Smooth muscle cell (in vitro differentiated cells): ENCODE measurements around the gene AFF2. TPM values are rescaled to one million over a fixed set of nuclear protein-coding genes. Genes with fewer than 3 reads are reported as not detected.
A peak's percentile ranks its signal among the peaks of the same experiment; 100 is the strongest.

Experiments
- DNase-seq: peaks from one replicate; lab custom pipeline; 2025; ENCODE audit not compliant: unreplicated experiment; lab: John Stamatoyannopoulos, UW
- H2AFZ ChIP-seq: fragments of 200-600 bp; sonication (generic); 2 replicates; pipeline ENCODE4 v1.6.0; 2016; ENCODE audit warnings: antibody characterized with exemption, low read depth, mild to moderate bottlenecking
- H3F3A ChIP-seq: fragments of 200-600 bp; sonication (generic); 2 replicates; pipeline ENCODE4 v1.6.0; 2017; ENCODE audit warnings: antibody characterized with exemption, low read depth
- H3K27ac ChIP-seq: fragments of 200-600 bp; sonication (generic); 2 replicates; pipeline ENCODE4 v1.5.1; 2016; ENCODE audit warnings: low read depth, mild to moderate bottlenecking
- H3K27me3 ChIP-seq: fragments of 200-600 bp; sonication (generic); 2 replicates; pipeline ENCODE4 v1.6.1; 2016; ENCODE audit warnings: low read depth, mild to moderate bottlenecking
- H3K36me3 ChIP-seq: fragments of 200-600 bp; sonication (generic); 2 replicates; pipeline ENCODE4 v1.5.1; 2016; ENCODE audit warnings: low read depth
- H3K4me1 ChIP-seq: fragments of 200-600 bp; sonication (generic); 2 replicates; pipeline ENCODE4 v1.5.1; 2016; ENCODE audit warnings: low read depth
- H3K4me2 ChIP-seq: fragments of 200-600 bp; sonication (generic); 2 replicates; pipeline ENCODE4 v1.6.0; 2016; ENCODE audit warnings: mild to moderate bottlenecking
- H3K4me3 ChIP-seq: fragments of 200-600 bp; sonication (generic); 2 replicates; pipeline ENCODE4 v1.5.1; 2016; ENCODE audit warnings: mild to moderate bottlenecking
- H3K79me2 ChIP-seq: fragments of 200-600 bp; sonication (generic); 2 replicates; pipeline ENCODE4 v1.6.0; 2016; ENCODE audit warnings: low read depth, mild to moderate bottlenecking
- H3K9ac ChIP-seq: fragments of 200-600 bp; sonication (generic); 2 replicates; pipeline ENCODE4 v1.6.0; 2016; ENCODE audit warnings: low read depth
- H3K9me3 ChIP-seq: fragments of 200-600 bp; sonication (generic); replicated peaks from 2 replicates; pipeline ENCODE4 v1.5.1; 2016; ENCODE audit warnings: low read depth
- H4K20me1 ChIP-seq: fragments of 200-600 bp; sonication (generic); 2 replicates; pipeline ENCODE4 v1.6.0; 2016; ENCODE audit warnings: low read depth
- WGBS: methylation state at CpG from one replicate; pipeline ENCODE4 v1.1.7; 2016; ENCODE audit warnings: low lambda C conversion rate; 5-methylcytosine and 5-hydroxymethylcytosine counted together
- polyA plus RNA-seq: library from polyadenylated mRNA; unstranded; fragments of >200 nt; fragmentation: Nextera tagmentation; extraction: Ambion mirVana; gene quantifications from 2 replicates; pipeline ENCODE4 v1.2.1, GENCODE V29; 2016
- total RNA-seq: library from RNA; depleted of rRNA; stranded (reverse); fragments of >200 nt; gene quantifications from 2 replicates; pipeline ENCODE4 v1.2.3, GENCODE V29; 2014
- TF ChIP-seq, protein P1 (sequence below): fragments of 200-600 bp; sonication (generic); IDR thresholded peaks from 2 replicates; pipeline ENCODE4 v1.5.1; 2017; ENCODE audit warnings: borderline replicate concordance, mild to moderate bottlenecking, antibody characterized with exemption; ENCODE audit not compliant: insufficient read depth, poor library complexity, severe bottlenecking

Gene AFF2
- 3.6 and 3.7 TPM in 2 replicates for total RNA-seq
- polyA plus RNA-seq = 0.57 and 2.1 TPM in 2 replicates

DNA sequence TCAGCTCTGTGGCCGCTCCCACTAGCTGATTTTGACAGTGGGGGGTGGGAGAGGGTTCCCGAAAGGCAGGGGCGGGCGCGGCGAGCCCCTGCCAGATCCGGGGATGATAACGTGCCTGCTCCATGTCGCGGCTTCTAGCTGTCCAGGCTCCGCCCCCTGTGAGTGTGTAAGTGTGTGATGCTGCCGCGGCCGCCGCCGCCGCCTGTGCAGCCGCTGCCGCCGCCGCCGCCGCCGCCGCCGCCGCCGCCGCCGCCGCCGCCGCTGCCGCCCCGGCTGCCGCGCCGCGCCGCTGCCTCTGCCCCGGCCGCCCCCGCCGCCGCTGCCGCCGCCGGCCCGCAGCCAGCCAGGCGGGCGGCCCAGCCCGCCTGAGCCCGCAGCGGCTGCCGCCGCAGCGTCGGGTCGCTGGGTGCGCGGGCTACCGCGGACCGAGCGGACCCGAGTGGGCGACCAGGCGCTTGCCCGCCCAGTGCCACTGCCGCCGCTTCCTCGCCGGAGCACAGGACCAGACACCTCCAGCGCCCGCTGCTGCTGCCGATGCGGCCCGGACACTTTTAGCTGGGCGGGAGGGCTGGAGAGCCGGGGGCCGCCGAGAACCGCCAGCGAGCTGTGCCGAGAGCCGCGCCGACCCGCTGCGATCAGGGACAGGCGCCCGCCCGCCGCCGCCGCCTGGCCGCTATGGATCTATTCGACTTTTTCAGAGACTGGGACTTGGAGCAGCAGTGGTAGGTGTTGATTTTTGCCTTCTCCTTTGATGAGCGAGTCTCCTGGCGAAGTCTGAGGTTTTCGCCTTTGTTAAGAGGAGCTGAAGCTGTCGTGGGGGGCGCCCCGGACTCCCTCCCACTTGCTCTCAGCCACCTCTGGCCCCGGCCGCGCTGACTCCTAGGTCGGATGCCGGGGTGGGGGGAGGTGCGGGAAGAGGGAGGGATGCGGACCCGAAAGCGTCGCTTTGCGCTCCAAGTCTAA, at the start of gene AFF2:
TSS of gene AFF2 (plus strand) at position 195 of the 963 bp plus-strand sequence. CDS start at position 676, 481 bp downstream.
- WGBS = 47% methylated on average over 59 of the region's 115 CpGs
- Histone ChIP-seq H4K20me1 (no peaks in the 10 kb centered on the region), H3K9ac (no peak within 1 kb of the TSS), H3K9me3 (no peaks in the 10 kb centered on the region), H3K4me3 (peak within 1 kb of the TSS; percentile 58), H3K27ac (no peak within 1 kb of the TSS), H3K79me2 (no peaks in the 10 kb centered on the region), H3K27me3 (peaks cover 24% of the 10 kb centered on the region), H3K4me2 (peak within 1 kb of the TSS; percentile 79), H2AFZ (peak within 1 kb of the TSS; percentile 77), H3K4me1 (no peaks in the 10 kb centered on the region), H3F3A (no peaks in the 10 kb centered on the region), H3K36me3 (no peaks in the 10 kb centered on the region)
- TF ChIP-seq, protein P1, sequence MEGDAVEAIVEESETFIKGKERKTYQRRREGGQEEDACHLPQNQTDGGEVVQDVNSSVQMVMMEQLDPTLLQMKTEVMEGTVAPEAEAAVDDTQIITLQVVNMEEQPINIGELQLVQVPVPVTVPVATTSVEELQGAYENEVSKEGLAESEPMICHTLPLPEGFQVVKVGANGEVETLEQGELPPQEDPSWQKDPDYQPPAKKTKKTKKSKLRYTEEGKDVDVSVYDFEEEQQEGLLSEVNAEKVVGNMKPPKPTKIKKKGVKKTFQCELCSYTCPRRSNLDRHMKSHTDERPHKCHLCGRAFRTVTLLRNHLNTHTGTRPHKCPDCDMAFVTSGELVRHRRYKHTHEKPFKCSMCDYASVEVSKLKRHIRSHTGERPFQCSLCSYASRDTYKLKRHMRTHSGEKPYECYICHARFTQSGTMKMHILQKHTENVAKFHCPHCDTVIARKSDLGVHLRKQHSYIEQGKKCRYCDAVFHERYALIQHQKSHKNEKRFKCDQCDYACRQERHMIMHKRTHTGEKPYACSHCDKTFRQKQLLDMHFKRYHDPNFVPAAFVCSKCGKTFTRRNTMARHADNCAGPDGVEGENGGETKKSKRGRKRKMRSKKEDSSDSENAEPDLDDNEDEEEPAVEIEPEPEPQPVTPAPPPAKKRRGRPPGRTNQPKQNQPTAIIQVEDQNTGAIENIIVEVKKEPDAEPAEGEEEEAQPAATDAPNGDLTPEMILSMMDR = no peak
- no peak for DNase-seq

DNA sequence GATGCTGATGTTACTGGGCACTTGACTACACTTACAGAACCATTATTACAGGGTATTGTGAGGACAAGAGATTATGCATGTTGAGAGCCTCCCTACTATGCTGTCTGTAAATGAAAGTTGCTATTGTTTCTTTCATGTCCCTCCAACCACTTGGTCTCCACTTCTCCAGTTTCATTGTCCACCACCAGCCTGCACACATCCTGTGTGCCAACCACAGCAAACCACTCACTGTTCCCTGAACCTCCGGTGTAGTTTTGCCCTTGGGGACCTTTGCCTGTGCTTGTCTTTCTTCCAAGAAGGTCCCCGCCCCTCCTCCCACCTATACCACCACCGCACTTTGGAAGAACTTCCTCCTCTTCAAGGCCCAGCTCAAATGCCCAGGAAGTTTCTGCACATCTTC, 43.1 kb upstream of the AFF2 start:
- Histone ChIP-seq H3K79me2 (no peaks in the 10 kb centered on the region), H3K9ac (no peak overlapping the region), H3K4me3 (no peak overlapping the region), H3K27me3 (no peaks in the 10 kb centered on the region), H3K27ac (no peak overlapping the region), H3F3A (no peaks in the 10 kb centered on the region), H3K4me1 (no peaks in the 10 kb centered on the region), H3K4me2 (no peak overlapping the region), H2AFZ (no peak overlapping the region), H4K20me1 (no peaks in the 10 kb centered on the region), H3K9me3 (no peaks in the 10 kb centered on the region), H3K36me3 (no peaks in the 10 kb centered on the region)
- DNase-seq = no peak
- 71% methylated on average over 3 of the region's 3 CpGs for WGBS
- TF ChIP-seq, protein P1 = no peak

DNA sequence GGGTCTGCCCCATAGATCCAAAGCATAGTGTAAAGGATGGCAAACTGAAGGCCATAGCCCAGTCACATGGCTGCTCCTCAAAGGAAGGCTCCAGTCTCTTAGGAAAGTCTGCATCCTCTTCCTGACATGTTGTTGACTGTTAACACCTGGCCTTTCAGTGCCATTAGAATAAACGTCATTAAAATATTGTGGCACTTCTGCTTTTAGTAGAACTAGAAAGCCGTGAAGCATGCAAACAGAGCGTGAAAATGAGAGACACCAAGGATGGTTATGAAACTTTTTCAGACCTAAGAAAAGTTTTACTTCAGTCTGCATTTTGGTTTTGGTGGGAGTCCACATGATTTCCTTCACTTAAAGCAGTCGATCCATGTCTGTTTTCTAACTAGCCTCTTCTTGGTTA, 41.1 kb upstream of the AFF2 start:
- H3K4me1 ChIP-seq = no peaks in the 10 kb centered on the region

More for the DNA sequence above, 41.1 kb upstream of the AFF2 start:
- Histone ChIP-seq H3F3A (no peaks in the 10 kb centered on the region), H4K20me1 (no peaks in the 10 kb centered on the region), H3K9me3 (no peaks in the 10 kb centered on the region), H3K36me3 (no peaks in the 10 kb centered on the region), H3K4me3 (no peak overlapping the region), H3K4me2 (no peak overlapping the region), H3K9ac (no peak overlapping the region), H2AFZ (no peak overlapping the region), H3K27ac (no peak overlapping the region), H3K79me2 (no peaks in the 10 kb centered on the region), H3K27me3 (no peaks in the 10 kb centered on the region)
- DNase-seq = no peak
- WGBS = 78% methylated on average over 4 of the region's 4 CpGs
- TF ChIP-seq, protein P1 = no peak
